Peyer's patch (tissue), 4 donors: ENCODE measurements around the gene PNKP.

ENCODE experiments used
- POLR2A ChIP-seq, 2 donors: fragments of 450-650 bp; IDR thresholded peaks; one replicate each; pipeline ENCODE4 v1.5.1; 2017; ENCODE audit warnings: antibody characterized with exemption in 2 of 2, mild to moderate bottlenecking in 2 of 2, moderate library complexity in 2 of 2
- TF ChIP-seq, protein P1 (sequence below), 6 experiments: fragments of 450-650 bp in 4 of 6; fragments of 200-600 bp in 2 of 6; sonication (generic) in 1 of 6; IDR thresholded peaks; one replicate each; pipeline ENCODE4 v1.5.1; 2017 to 2019; ENCODE audit warnings: antibody characterized with exemption in 6 of 6, mild to moderate bottlenecking in 3 of 6, moderate library complexity in 1 of 6

DNA sequence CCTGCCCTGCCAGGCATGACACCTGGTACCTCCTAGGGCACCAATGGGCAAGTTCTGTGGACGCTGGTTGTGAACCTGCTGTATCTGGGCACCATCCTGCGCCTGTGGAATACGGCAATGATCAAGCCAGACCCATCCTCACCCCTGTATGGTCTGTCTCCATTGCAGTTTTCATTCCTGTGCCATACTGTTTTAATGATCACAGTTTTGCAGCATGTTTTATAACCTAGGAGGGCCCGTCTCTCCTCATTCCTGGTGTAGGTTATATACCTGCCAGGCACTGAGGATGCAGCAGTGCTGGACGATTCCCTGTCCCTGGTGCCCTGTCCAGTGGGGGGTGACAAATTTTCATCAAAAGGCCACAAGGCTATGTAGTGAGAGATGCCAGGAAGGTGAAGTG is 15.7 kb upstream of the PNKP start:
- TF ChIP-seq, protein P1, sequence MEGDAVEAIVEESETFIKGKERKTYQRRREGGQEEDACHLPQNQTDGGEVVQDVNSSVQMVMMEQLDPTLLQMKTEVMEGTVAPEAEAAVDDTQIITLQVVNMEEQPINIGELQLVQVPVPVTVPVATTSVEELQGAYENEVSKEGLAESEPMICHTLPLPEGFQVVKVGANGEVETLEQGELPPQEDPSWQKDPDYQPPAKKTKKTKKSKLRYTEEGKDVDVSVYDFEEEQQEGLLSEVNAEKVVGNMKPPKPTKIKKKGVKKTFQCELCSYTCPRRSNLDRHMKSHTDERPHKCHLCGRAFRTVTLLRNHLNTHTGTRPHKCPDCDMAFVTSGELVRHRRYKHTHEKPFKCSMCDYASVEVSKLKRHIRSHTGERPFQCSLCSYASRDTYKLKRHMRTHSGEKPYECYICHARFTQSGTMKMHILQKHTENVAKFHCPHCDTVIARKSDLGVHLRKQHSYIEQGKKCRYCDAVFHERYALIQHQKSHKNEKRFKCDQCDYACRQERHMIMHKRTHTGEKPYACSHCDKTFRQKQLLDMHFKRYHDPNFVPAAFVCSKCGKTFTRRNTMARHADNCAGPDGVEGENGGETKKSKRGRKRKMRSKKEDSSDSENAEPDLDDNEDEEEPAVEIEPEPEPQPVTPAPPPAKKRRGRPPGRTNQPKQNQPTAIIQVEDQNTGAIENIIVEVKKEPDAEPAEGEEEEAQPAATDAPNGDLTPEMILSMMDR (IDR thresholded peaks at IDR 0.05) = no peak
- TF ChIP-seq POLR2A (IDR thresholded peaks at IDR 0.05) = no peak
